DOHH2 (cell line): ENCODE results near the gene MT1M.

Source experiments
- H3F3A ChIP-seq: fragments of 200-600 bp; sonication (generic), shearing (Covaris generic); 2 replicates; pipeline ENCODE4 v1.6.0; 2016; ENCODE audit warnings: antibody characterized with exemption, mild to moderate bottlenecking; ENCODE audit not compliant: control insufficient read depth, insufficient read depth
- H3K27ac ChIP-seq: fragments of 200-600 bp; sonication (generic); 2 replicates; pipeline ENCODE4 v1.5.1; 2014; ENCODE audit warnings: low read depth, mild to moderate bottlenecking, low read length, moderate library complexity
- H3K27me3 ChIP-seq: fragments of 200-600 bp; sonication (generic); 2 replicates; pipeline ENCODE4 v1.6.1; 2014; ENCODE audit warnings: mild to moderate bottlenecking, low read length, mixed read lengths; ENCODE audit not compliant: control insufficient read depth
- H3K36me3 ChIP-seq: fragments of 200-600 bp; sonication (generic); 2 replicates; pipeline ENCODE4 v1.6.1; 2014; ENCODE audit warnings: mild to moderate bottlenecking, low read length, moderate library complexity, mixed read lengths; ENCODE audit not compliant: control insufficient read depth
- H3K4me1 ChIP-seq: fragments of 200-600 bp; sonication (generic); 2 replicates; pipeline ENCODE4 v1.6.1; 2014; ENCODE audit warnings: mild to moderate bottlenecking, low read length, mixed read lengths; ENCODE audit not compliant: control insufficient read depth
- H3K4me2 ChIP-seq: fragments of 200-600 bp; sonication (generic); 2 replicates; pipeline ENCODE4 v1.6.0; 2014; ENCODE audit warnings: mild to moderate bottlenecking, low read length, moderate library complexity
- H3K4me3 ChIP-seq: fragments of 200-600 bp; sonication (generic); 2 replicates; pipeline ENCODE4 v1.5.1; 2014; ENCODE audit warnings: mild to moderate bottlenecking, low read length, mixed read lengths
- H3K79me2 ChIP-seq: fragments of 200-600 bp; sonication (generic); 2 replicates; pipeline ENCODE4 v1.6.1; 2014; ENCODE audit warnings: mild to moderate bottlenecking, low read length, mixed read lengths; ENCODE audit not compliant: control insufficient read depth
- H3K9me2 ChIP-seq: fragments of 200-600 bp; sonication (generic); replicated peaks from 2 replicates; pipeline ENCODE4 v1.6.1; 2014; ENCODE audit warnings: mild to moderate bottlenecking, low read length, mixed read lengths; ENCODE audit not compliant: control insufficient read depth
- H3K9me3 ChIP-seq: fragments of 200-600 bp; sonication (generic); 2 replicates; pipeline ENCODE4 v1.6.1; 2014; ENCODE audit warnings: antibody characterized with exemption, low read length, mixed read lengths; ENCODE audit not compliant: control insufficient read depth, insufficient read depth
- H4K20me1 ChIP-seq: fragments of 200-600 bp; sonication (generic); 2 replicates; pipeline ENCODE4 v1.6.0; 2014; ENCODE audit warnings: low read depth, mild to moderate bottlenecking, antibody characterized with exemption, low read length, moderate library complexity; ENCODE audit not compliant: control insufficient read depth, insufficient read depth
- EZH2phosphoT487 ChIP-seq: fragments of 200-600 bp; sonication (generic); IDR thresholded peaks from 2 replicates; pipeline ENCODE4 v1.6.1; 2017; ENCODE audit warnings: borderline replicate concordance, mild to moderate bottlenecking, antibody characterized with exemption, low read length, moderate library complexity, mixed read lengths
- TF ChIP-seq, protein P1 (sequence below): fragments of 200-600 bp; sonication (generic); IDR thresholded peaks from one replicate; pipeline ENCODE4 v1.5.1; 2014; ENCODE audit warnings: antibody characterized with exemption, mild to moderate bottlenecking, low read depth, low read length; ENCODE audit not compliant: poor library complexity, severe bottlenecking

Gene MT1M

DNA sequence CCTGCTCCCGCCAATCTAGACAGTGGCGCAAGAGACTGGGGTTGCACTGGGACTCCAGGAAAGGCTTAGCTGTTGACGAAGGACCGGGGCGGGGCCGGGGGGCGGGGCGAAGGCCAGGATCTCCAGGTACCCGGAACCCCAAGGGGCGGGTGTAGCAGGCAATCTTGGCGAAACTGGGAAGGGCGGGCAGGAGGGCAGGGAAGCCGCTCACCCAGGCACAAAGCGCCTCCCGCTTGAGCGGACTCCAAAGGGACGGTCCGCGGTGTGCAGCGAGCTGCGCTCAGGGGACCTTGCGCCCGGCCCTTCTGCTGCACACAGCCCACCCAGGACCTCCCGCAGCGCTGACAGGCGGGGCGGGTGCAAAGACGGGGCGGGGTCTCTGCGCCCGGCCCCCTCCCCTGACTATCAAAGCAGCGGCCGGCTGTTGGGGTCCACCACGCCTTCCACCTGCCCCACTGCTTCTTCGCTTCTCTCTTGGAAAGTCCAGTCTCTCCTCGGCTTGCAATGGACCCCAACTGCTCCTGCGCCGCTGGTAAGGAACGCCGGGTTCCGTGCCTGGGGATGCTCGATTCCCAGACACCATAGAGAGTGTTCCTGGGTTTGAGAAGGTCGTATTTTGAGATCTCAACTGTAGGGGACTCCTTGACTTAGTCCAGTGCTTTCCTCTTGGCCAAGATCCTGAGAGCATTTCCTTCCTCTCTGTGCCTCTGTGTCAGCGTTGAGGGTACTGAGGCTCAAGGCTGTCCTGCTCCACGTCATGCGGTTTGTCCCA is 25.3 kb downstream of the MT1M start, which contains the start of gene MT1F:
TSS of gene MT1F (plus strand) at position 405 of the 772 bp plus-strand sequence. CDS start at position 505, 100 bp downstream.
- no peaks in the 10 kb centered on the region for H3K9me2 ChIP-seq
- H3F3A ChIP-seq = no peaks in the 10 kb centered on the region
- peak within 1 kb of the TSS; percentile 64 for H3K4me2 ChIP-seq
- TF ChIP-seq EZH2phosphoT487 = no peak
- TF ChIP-seq, protein P1, sequence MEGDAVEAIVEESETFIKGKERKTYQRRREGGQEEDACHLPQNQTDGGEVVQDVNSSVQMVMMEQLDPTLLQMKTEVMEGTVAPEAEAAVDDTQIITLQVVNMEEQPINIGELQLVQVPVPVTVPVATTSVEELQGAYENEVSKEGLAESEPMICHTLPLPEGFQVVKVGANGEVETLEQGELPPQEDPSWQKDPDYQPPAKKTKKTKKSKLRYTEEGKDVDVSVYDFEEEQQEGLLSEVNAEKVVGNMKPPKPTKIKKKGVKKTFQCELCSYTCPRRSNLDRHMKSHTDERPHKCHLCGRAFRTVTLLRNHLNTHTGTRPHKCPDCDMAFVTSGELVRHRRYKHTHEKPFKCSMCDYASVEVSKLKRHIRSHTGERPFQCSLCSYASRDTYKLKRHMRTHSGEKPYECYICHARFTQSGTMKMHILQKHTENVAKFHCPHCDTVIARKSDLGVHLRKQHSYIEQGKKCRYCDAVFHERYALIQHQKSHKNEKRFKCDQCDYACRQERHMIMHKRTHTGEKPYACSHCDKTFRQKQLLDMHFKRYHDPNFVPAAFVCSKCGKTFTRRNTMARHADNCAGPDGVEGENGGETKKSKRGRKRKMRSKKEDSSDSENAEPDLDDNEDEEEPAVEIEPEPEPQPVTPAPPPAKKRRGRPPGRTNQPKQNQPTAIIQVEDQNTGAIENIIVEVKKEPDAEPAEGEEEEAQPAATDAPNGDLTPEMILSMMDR = no peak
- peaks cover 39% of the 10 kb centered on the region for H3K27me3 ChIP-seq
- no peaks in the 10 kb centered on the region for H3K36me3 ChIP-seq
- H3K9me3 ChIP-seq = no peaks in the 10 kb centered on the region
- peaks cover 5% of the 10 kb centered on the region for H3K4me1 ChIP-seq
- H3K4me3 ChIP-seq = peak within 1 kb of the TSS; percentile 59
- H4K20me1 ChIP-seq = no peaks in the 10 kb centered on the region
- no peak within 1 kb of the TSS for H3K27ac ChIP-seq
- no peaks in the 10 kb centered on the region for H3K79me2 ChIP-seq

DNA sequence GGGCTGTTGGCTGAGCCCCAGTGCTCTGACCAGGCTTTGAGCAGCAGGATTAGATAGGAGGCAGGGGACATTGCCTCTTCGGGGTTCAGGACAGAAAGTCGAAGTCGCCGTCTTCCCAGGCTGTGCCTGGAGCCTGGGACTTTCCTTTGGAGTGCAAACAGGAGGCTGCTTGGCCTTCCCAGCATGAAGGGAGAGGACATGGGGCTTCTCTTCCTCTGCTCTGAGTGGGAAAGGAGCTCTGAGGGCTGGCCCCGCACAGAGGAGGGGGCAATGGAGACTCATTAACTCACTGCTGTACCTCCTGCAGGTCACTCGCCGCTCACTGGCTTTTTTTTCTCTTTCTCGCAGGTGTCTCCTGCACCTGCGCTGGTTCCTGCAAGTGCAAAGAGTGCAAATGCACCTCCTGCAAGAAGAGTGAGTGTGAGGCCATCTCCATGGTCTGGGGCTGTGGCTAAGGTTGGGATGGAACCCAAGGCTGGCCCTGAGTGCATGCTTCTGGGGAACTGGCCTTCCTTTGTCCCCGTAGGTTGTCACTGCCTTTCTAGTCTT is 25.9 kb downstream of the MT1M start:
- H3K27me3 ChIP-seq = peaks cover 40% of the 10 kb centered on the region
- H3F3A ChIP-seq = no peaks in the 10 kb centered on the region
- H3K4me1 ChIP-seq = peaks cover 5% of the 10 kb centered on the region
- H3K4me3 ChIP-seq = peak overlapping the region; percentile 59
- no peaks in the 10 kb centered on the region for H3K36me3 ChIP-seq
- no peak for TF ChIP-seq EZH2phosphoT487
- TF ChIP-seq, protein P1 = no peak
- no peaks in the 10 kb centered on the region for H4K20me1 ChIP-seq
- no peaks in the 10 kb centered on the region for H3K79me2 ChIP-seq
- H3K9me2 ChIP-seq = no peaks in the 10 kb centered on the region
- H3K27ac ChIP-seq = no peak overlapping the region
- no peaks in the 10 kb centered on the region for H3K9me3 ChIP-seq
- H3K4me2 ChIP-seq = peak overlapping the region; percentile 64

DNA sequence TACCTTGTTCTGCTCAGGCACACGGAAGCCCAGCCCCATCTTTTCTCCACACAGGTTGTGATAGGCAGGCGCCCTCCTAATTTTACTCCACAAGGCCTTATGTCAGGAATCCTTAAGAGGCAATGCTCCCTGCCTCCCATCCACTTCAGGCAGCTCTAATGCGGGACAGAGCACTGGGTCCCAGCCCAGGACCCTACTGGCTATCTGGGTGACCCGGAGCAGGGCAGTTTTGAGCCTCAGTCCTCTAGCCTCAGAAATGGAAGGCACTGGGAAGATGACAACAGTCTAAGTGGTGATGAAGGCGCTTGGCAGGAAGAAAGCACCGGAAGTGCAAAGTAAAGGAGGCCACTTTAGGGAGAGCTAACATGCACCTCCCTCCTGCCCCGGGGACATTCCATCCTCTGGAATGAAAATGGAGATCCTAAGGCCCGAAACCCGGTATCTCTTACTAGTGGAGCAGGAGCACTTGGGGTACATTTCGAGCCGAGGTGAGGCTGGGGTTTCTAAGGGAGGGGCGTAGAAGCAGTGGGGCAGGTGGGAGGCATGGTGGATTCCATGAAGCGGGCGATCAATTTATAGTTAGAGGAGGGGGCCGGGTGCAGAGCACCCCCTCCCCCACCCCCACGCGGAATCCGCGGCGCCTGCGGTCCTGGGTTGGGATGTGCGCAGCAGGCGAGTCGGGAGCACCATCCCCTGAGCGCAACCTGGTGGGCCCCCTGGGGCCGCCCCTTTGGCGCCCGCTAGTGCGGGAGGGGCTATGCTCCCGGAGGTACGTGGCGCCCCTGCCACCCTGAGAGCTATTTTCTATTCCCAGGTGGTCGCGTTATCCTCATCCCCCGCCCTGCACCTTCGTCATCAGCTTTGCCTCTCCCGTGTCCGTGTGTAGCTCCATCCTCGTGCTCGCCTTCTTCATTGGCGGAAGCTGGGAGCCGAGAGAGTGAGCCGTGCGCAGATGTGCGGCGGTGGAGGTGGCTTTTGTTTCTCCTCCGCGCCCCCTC is 30.2 kb downstream of the MT1M start:
- H3K27ac ChIP-seq = no peak overlapping the region
- no peak overlapping the region for H3K4me3 ChIP-seq
- H3K79me2 ChIP-seq = no peaks in the 10 kb centered on the region
- no peaks in the 10 kb centered on the region for H3K9me2 ChIP-seq
- peaks cover 5% of the 10 kb centered on the region for H3K4me1 ChIP-seq
- no peaks in the 10 kb centered on the region for H3F3A ChIP-seq
- TF ChIP-seq EZH2phosphoT487 = no peak
- TF ChIP-seq, protein P1 = no peak
- no peaks in the 10 kb centered on the region for H4K20me1 ChIP-seq
- H3K36me3 ChIP-seq = no peaks in the 10 kb centered on the region
- peaks cover 53% of the 10 kb centered on the region for H3K27me3 ChIP-seq
- H3K4me2 ChIP-seq = no peak overlapping the region
- H3K9me3 ChIP-seq = no peaks in the 10 kb centered on the region
